Smooth muscle cell of the coronary artery (primary cell): ENCODE data around the gene KIAA1586. TPM values are rescaled to one million over a fixed set of nuclear protein-coding genes. Genes with fewer than 3 reads are reported as not detected.

Source experiments
- total RNA-seq: library from RNA; depleted of rRNA; stranded (reverse); fragments of >200 nt; gene quantifications from 2 replicates; pipeline ENCODE4 v1.2.3, GENCODE V29; 2014; ENCODE audit warnings: low replicate concordance

The KIAA1586 gene
- 8.4 and 11.7 TPM in 2 replicates for total RNA-seq

DNA sequence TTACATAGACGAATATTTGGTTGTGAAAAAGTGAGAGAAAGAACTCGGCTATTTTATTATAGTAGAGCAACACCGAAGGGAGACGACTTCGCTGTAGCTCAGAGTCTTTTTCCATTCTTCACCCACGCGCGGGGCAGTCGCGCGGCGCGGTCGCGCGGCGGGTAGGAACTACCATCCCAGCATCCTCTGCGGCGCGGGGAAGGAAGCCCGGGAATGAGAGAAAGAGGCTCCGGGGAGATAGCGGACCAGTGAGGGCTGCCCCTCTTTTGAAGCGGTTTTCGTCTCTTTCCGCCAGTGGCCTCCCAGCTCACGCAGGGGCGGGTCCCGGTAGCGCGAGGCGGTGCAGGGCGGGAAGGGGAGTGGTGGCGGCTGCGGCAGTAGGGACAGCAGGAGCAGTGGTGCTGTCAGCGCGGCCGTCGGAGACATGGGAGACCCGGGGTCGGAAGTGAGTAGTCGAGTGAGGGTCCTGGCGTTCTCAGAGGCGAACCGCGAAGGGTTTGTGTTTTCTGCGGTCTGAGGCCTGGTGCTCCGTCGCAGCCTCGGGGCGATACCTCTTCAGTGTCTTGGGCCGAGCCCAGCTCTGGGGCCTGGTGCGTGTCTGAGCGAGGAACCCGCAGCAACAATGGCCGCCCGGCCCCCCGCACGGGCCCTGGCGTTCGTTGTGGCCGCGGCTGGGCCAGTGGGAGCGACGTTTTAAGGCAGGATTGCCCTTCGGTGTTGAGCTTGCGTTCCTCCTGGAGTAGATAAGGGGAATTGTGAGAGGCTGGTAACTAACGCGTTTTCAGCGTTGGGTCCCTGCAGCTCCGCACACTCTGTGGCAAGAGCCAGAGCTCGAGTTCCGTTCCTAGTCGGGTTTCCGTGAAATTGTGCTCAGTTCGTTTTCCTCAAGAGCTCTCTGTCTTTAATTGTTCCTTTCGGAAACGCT lies at the start of gene KIAA1586:
KIAA1586 (plus strand) TSS at position 362 of the 925 bp plus-strand sequence; CDS start at position 425, 63 bp downstream.

GRCh38 chr6:57089687-57090457 lies 43.4 kb downstream of the KIAA1586 start, which contains the start of gene ZNF451:
ZNF451 (plus strand) TSS chr6:57090188; CDS start chr6:57090254, 66 bp downstream.

Other genes starting within 250 kb of the KIAA1586 start
- gene BEND6, start 91.6 kb upstream of the KIAA1586 start, total RNA-seq = 5.6 and 6.1 TPM in 2 replicates
- 48.4 and 50.7 TPM in 2 replicates for gene ZNF451, start 43.5 kb downstream of the KIAA1586 start, total RNA-seq
- 4.1 and 5.3 TPM in 2 replicates for gene BAG2, start 125.6 kb downstream of the KIAA1586 start, total RNA-seq
- gene RAB23, start 175.6 kb downstream of the KIAA1586 start, total RNA-seq = 16.5 and 23.2 TPM in 2 replicates